ENCODE data around the gene CCL5.

The CCL5 gene

DNA sequence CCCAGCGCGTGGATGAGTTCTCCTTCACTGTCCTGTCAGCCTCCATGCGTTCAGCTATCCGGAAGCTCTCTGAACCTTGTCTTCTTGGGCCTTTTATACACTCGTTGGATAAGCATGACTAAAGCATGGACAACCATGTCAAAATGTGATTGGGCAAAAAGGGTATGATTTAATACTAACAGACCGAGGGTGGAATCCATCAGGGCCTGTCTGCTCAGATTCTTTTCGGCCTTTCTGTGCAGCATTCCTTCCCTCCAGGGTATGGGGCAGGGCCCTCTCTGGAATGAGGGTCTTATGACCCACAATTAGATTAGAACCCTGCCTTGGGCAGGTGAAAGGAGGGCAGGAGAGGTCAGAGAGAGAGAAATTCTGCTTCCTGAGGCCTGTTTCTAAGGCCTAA, 14.0 kb upstream of the CCL5 start:
- Histone ChIP-seq H3K27ac (ENCODE audit: extremely low read depth, low read depth, low read length) (no peak overlapping the region), H3K4me1 (ENCODE audit: control insufficient read depth, insufficient read depth, low read length) (peaks cover 13% of the 10 kb centered on the region), H3K9me3 (ENCODE audit: control insufficient read depth, insufficient read depth, low read depth, low read length) (no peaks in the 10 kb centered on the region), H3K36me3 (ENCODE audit: control insufficient read depth in 2 of 2, insufficient read depth in 1 of 2, low read length in 2 of 2) (no peaks in the 10 kb centered on the region), H3K4me3 (ENCODE audit: low read depth, low read length) (no peak overlapping the region)
- ChIA-PET CTCF (interaction anchor here (2.2 kb wide), 1 partner anchor 45 kb away, joined by 6 read pairs; no protein-coding TSS in a partner anchor), POLR2A (no interaction called here)
- TF ChIP-seq ZNF23 (tag by site-specific recombination; IDR thresholded peaks at IDR 0.05; ENCODE audit: borderline replicate concordance): no peak
- TF ChIP-seq ZNF791 (tag by site-specific recombination; IDR thresholded peaks at IDR 0.05): no peak
- no peak for TF ChIP-seq ZNF16 (tag by site-specific recombination; IDR thresholded peaks at IDR 0.05; ENCODE audit: low read depth)
- no peak for TF ChIP-seq GLIS1 (tag by site-specific recombination; IDR thresholded peaks at IDR 0.05)
- no peak for TF ChIP-seq EGR2 (tag by site-specific recombination; IDR thresholded peaks at IDR 0.05; ENCODE audit: low read depth)
- TF ChIP-seq ZNF214 (tag by site-specific recombination; IDR thresholded peaks at IDR 0.05; ENCODE audit: borderline replicate concordance): no peak
- TF ChIP-seq ZFP41 (tag by site-specific recombination; IDR thresholded peaks at IDR 0.05; ENCODE audit: borderline replicate concordance): no peak
- no peak for TF ChIP-seq ZBTB1 (tag by site-specific recombination; IDR thresholded peaks at IDR 0.05)
- TF ChIP-seq ZFP37 (tag by site-specific recombination; IDR thresholded peaks at IDR 0.05): no peak
- TF ChIP-seq KLF8 (tag by site-specific recombination; IDR thresholded peaks at IDR 0.05): no peak
- TF ChIP-seq KLF1 (tag by site-specific recombination; IDR thresholded peaks at IDR 0.05): no peak
- TF ChIP-seq, protein P1, sequence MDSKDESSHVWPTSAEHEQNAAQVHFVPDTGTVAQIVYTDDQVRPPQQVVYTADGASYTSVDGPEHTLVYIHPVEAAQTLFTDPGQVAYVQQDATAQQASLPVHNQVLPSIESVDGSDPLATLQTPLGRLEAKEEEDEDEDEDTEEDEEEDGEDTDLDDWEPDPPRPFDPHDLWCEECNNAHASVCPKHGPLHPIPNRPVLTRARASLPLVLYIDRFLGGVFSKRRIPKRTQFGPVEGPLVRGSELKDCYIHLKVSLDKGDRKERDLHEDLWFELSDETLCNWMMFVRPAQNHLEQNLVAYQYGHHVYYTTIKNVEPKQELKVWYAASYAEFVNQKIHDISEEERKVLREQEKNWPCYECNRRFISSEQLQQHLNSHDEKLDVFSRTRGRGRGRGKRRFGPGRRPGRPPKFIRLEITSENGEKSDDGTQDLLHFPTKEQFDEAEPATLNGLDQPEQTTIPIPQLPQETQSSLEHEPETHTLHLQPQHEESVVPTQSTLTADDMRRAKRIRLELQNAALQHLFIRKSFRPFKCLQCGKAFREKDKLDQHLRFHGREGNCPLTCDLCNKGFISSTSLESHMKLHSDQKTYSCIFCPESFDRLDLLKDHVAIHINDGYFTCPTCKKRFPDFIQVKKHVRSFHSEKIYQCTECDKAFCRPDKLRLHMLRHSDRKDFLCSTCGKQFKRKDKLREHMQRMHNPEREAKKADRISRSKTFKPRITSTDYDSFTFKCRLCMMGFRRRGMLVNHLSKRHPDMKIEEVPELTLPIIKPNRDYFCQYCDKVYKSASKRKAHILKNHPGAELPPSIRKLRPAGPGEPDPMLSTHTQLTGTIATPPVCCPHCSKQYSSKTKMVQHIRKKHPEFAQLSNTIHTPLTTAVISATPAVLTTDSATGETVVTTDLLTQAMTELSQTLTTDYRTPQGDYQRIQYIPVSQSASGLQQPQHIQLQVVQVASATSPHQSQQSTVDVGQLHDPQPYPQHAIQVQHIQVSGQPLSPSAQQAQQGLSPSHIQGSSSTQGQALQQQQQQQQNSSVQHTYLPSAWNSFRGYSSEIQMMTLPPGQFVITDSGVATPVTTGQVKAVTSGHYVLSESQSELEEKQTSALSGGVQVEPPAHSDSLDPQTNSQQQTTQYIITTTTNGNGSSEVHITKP (tag by site-specific recombination; IDR thresholded peaks at IDR 0.05): no peak
- no peak for TF ChIP-seq ZNF19 (tag by site-specific recombination; IDR thresholded peaks at IDR 0.05; ENCODE audit: low read depth)
- TF ChIP-seq ZNF555 (tag by site-specific recombination; conservative IDR thresholded peaks at IDR 0.05): no peak
- no peak for TF ChIP-seq ZNF549 (tag by site-specific recombination; IDR thresholded peaks at IDR 0.05)
- no peak for TF ChIP-seq ZNF621 (tag by site-specific recombination; IDR thresholded peaks at IDR 0.05)
- no peak for TF ChIP-seq ZNF221 (tag by site-specific recombination; IDR thresholded peaks at IDR 0.05; ENCODE audit: borderline replicate concordance)
- TF ChIP-seq ZNF138 (tag by site-specific recombination; IDR thresholded peaks at IDR 0.05; ENCODE audit: borderline replicate concordance): no peak

DNA sequence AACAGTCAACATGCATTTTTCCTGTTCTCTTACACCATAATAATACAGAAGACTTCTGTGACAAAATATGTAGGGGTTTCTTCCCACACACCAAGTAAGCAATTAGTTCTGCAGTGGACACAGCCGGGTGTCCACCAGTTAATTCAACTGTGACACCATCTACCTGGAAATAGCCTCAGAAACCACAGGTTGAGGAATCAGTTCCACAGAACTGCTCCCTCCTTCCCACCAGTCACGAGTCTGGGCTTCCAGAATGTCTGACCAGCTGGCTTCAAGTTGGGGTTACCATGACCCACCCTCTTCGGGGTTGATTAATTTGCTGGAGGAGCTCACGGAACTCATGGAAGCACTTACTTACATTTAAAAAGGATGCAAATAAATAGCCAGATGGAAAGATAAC, 13.6 kb upstream of the CCL5 start:
- Histone ChIP-seq H3K4me3 (ENCODE audit: low read depth, low read length) (no peak overlapping the region), H3K27ac (ENCODE audit: extremely low read depth, low read depth, low read length) (no peak overlapping the region), H3K36me3 (ENCODE audit: control insufficient read depth in 2 of 2, insufficient read depth in 1 of 2, low read length in 2 of 2) (no peaks in the 10 kb centered on the region), H3K4me1 (ENCODE audit: control insufficient read depth, insufficient read depth, low read length) (peaks cover 13% of the 10 kb centered on the region), H3K9me3 (ENCODE audit: control insufficient read depth, insufficient read depth, low read depth, low read length) (no peaks in the 10 kb centered on the region)
- ChIA-PET CTCF (interaction anchor here (0.8 to 2.2 kb wide), 2 partner anchors 18 to 45 kb away, joined by 4 to 6 read pairs; no protein-coding TSS in a partner anchor), POLR2A (no interaction called here)
- TF ChIP-seq ZNF660 (tag by site-specific recombination; IDR thresholded peaks at IDR 0.05) (no peak), ZNF530 (tag by site-specific recombination; IDR thresholded peaks at IDR 0.05; ENCODE audit: low read depth) (no peak), ZNF473 (tag by site-specific recombination; IDR thresholded peaks at IDR 0.05) (no peak), ZNF394 (tag by site-specific recombination; IDR thresholded peaks at IDR 0.05; ENCODE audit: borderline replicate concordance) (no peak), ZNF302 (tag by site-specific recombination; IDR thresholded peaks at IDR 0.05; ENCODE audit: low read depth) (no peak), ZNF707 (tag by site-specific recombination; IDR thresholded peaks at IDR 0.05) (no peak), ZNF426 (tag by site-specific recombination; IDR thresholded peaks at IDR 0.05) (no peak), ZNF548 (tag by site-specific recombination; IDR thresholded peaks at IDR 0.05) (no peak), ZNF76 (tag by site-specific recombination; IDR thresholded peaks at IDR 0.05; ENCODE audit: borderline replicate concordance, low read depth) (no peak), ZNF610 (tag by site-specific recombination; IDR thresholded peaks at IDR 0.05; ENCODE audit: borderline replicate concordance) (no peak), ZNF335 (tag by site-specific recombination; conservative IDR thresholded peaks at IDR 0.05) (no peak)
- TF ChIP-seq, protein P2, sequence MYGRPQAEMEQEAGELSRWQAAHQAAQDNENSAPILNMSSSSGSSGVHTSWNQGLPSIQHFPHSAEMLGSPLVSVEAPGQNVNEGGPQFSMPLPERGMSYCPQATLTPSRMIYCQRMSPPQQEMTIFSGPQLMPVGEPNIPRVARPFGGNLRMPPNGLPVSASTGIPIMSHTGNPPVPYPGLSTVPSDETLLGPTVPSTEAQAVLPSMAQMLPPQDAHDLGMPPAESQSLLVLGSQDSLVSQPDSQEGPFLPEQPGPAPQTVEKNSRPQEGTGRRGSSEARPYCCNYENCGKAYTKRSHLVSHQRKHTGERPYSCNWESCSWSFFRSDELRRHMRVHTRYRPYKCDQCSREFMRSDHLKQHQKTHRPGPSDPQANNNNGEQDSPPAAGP (tag by site-specific recombination; IDR thresholded peaks at IDR 0.05): no peak
- TF ChIP-seq, protein P3, sequence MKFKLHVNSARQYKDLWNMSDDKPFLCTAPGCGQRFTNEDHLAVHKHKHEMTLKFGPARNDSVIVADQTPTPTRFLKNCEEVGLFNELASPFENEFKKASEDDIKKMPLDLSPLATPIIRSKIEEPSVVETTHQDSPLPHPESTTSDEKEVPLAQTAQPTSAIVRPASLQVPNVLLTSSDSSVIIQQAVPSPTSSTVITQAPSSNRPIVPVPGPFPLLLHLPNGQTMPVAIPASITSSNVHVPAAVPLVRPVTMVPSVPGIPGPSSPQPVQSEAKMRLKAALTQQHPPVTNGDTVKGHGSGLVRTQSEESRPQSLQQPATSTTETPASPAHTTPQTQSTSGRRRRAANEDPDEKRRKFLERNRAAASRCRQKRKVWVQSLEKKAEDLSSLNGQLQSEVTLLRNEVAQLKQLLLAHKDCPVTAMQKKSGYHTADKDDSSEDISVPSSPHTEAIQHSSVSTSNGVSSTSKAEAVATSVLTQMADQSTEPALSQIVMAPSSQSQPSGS (tag by site-specific recombination; IDR thresholded peaks at IDR 0.05; ENCODE audit: low read depth): no peak
